HG03196 (cell line): ENCODE measurements around the gene APRT.

ENCODE experiments used
- ATAC-seq: cut with Tn5 transposase; IDR thresholded peaks from one replicate; pipeline ENCODE4 v1.9.1; 2021; ENCODE audit not compliant: unreplicated experiment

Gene APRT

DNA sequence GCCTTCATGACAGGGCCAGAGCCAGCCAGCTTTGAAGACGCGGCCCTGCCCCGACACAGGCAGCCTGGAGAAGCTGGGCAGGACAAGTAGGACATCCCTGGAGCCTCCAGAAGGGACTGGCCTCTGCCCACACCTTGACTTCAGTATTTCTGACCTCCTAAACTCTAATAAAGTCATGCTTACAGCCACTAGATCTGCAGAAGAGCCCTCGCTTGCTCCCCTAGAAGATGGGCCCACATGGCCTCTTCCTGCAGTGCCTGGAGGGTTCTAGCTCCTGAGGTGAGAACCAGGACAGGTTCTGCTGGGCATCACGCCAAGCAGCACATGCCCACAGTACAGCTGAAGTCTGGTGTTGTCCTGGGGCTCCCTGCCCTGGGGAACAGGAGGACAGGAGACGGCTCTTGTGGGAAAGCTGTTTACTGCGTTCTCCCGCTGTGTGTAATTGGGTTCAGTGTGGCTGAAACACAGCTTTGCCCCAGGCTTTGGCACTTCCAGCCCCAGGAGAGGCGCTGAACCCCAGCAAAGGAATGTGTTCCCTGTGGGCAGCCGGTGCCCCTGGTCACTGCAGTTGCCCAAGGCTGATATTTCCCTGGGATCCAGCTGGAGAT is 2.6 kb downstream of the APRT start:
- no peak for ATAC-seq

DNA sequence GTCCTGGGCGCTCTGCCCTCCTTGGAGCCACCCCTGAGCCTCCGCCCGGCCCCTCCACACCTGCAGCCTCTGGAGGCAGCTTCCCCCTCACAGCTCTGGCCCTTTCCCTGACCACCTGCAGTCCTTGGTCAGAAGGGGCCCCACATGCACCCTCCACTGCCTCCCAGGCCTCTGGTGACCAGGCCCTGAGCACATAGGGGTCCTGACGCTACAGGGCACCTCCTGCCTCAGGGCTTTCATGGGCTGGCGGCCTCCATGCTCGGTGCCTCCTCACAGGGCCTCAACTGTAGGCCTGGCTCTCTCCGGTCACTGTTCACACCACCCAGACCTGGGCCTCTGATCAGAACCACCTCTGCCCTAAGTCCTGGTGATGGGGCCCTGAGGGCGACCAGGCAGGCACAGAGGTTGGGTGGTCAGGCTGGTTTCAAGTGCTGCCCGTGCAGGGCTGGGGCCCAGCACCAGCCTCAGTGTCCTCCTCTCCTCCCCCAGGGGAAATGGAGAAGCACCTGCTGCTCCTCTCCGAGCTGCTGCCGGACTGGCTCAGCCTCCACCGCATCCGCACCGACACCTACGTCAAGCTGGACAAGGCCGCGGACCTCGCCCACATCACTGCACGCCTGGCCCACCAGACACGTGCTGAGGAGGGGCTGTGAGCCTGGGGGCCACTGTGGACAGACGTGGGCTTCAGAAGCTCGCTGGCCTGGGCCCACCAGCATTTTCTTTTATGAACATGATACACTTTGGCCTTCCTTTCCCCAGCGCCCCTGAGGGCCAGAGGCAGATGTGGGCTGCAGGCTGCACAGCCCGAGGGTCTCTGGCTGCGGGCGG is 3.9 kb downstream of the APRT start:
- no peak for ATAC-seq

- no peak for ATAC-seq
Observed at GRCh38 chr16:88807142-88807625, 4.5 kb downstream of the APRT start.

- ATAC-seq: no peak
Observed at GRCh38 chr16:88806491-88807111, 5.1 kb downstream of the APRT start.

GRCh38 chr16:88805887-88806393 is 5.8 kb downstream of the APRT start:
- no peak for ATAC-seq

DNA sequence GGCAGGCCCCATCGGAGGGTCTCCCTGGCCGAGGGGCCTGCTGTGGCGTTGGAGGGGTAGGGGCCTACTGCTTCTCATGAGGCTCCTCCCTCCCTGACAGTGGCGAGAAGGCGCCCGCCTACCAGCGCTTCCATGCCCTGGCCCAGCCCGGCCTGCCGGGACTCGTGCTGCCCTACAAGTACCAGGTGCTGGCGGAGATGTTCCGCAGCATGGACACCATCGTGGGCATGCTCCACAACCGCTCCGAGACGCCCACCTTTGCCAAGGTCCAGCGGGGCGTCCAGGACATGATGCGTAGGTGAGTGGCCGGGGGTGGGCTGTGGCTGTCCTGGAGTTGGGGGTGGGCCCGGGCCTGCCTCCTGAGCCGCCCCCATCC is 6.4 kb downstream of the APRT start:
- no peak for ATAC-seq

GRCh38 chr16:88804552-88805339 is 7.0 kb downstream of the APRT start:
- ATAC-seq: no peak

DNA sequence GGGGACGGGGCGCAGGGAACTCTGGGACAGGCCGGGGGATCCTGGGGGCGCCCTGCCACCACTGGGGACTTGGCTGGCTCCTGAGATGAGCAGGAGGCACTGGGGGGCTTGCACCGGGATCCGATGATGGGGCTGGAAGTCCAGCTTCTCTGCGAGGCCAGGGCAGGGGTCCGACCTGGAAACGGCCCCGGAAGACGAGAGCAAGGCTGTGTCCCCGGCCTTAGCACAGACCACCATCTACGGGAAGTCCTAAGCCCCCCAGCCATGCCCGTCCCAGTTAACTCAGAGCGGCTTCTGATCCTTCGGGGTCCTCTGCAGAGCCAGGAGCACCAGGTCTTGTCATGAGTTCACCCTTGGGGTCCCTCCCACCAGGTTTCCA is 7.6 kb downstream of the APRT start:
- ATAC-seq: no peak

- peak; percentile 48 for ATAC-seq
Observed at GRCh38 chr16:88803264-88803987, 8.3 kb downstream of the APRT start, which contains the start of gene CDT1. Gene CDT1 (plus strand): TSS chr16:88803789. CDS start chr16:88803832, 43 bp downstream.

GRCh38 chr16:88800277-88800592 is 11.5 kb downstream of the APRT start:
- no peak for ATAC-seq

GRCh38 chr16:88799569-88800276 is 12.0 kb downstream of the APRT start:
- ATAC-seq: no peak

GRCh38 chr16:88798772-88799455 is 12.8 kb downstream of the APRT start:
- ATAC-seq: no peak

- ATAC-seq: no peak
Observed at GRCh38 chr16:88798073-88798472, 13.7 kb downstream of the APRT start.

DNA sequence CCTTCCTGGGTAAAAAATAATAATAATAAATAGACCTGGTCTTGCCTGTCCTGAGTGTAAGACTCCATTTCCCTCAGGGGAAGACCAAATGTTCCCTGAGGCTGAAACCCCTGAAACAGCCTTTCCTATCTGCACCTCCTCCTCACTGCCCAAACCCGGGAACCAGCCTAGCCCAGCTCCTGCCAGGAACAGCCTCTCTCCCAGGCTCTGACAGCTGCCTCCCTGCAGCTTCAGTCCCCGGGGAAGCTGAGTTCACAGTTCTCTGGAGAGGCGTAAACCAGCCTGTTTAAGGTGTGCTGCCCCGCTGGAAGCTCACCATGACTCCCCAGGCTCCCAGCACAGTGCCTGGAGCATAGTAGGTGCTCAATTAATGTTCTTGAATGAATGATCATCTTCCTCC is 15.4 kb downstream of the APRT start:
- no peak for ATAC-seq

DNA sequence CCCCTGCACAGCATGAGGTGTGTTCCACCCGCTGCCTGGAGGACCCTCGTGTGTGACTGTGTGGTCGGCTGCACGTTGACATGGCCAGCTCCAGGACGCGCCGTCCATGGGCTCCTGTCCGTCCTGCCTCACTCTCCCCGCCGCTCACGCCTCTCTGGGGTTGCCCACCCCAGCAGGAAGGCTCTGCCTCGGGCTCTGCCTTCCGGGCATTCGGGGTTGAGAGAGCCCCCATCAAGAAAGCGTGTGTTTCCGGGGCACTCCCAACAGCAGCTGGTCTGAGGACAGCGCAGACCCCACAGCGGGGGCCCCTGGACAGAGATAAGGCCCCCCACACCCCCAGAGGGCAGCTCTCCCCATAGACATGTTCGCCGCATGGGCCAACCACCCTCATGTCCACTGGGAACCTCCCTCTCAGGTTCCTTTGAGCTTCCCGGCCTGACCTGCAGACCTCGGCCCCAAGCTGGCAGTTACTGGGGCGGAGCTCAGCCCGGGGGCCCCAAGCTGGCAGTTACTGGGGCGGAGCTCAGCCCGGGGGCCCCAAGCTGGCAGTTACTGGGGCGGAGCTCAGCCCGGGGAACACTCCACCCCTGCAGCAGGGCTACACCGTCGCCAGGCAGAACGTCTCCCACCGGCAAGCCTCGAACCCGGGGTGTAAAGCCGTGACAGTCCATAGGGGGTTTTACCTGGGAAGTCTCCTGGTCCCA is 18.3 kb downstream of the APRT start:
- ATAC-seq: no peak

GRCh38 chr16:88792668-88793250 is 19.0 kb downstream of the APRT start:
- ATAC-seq: no peak

DNA sequence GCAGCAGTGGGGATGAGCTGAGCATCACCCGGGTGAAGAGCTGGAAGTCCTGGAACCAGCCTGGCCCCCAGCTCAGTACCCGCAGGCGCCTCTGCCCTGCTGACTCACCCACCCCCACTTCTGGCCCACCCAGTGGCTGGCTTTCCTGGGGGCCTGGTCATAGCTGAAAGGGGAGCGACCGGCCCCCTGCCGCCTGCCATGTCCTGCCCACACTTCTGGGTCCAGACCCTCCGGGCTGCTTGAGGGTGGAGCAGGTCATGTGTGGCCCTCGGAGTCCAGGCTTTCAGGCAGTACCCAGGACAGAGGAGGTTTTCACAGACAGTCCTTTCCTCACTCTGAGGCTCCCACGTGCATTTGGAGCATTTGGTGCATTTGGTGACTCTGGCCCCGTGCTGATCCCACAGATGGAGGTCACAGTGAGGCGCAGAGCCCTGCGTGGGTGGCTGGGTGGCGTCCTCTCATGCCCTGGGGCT is 19.6 kb downstream of the APRT start:
- no peak for ATAC-seq
